Tongue (tissue), 2 donors: Measurements from ENCODE around the gene GAK. TPM values are rescaled to one million over a fixed set of nuclear protein-coding genes. Genes with fewer than 3 reads are reported as not detected.

Experiments
- DNase-seq: peaks from one replicate; pipeline ENCODE4 v3.0.0-alpha.2; 2015
- total RNA-seq: library from RNA; depleted of rRNA; stranded (reverse); fragments of >200 nt; gene quantifications from one replicate; pipeline ENCODE4 v1.2.3, GENCODE V29; 2014

GAK gene
- total RNA-seq, 1 donor from 2014 or later: 46.7 TPM

- DNase-seq: no peak
These were observed 63.7 kb downstream of the GAK start for GRCh38 chr4:868421-868820.

- no peak for DNase-seq
These were observed 64.4 kb downstream of the GAK start for GRCh38 chr4:867526-868250.

GRCh38 chr4:866761-867390 lies 65.2 kb downstream of the GAK start:
- no peak for DNase-seq

- no peak for DNase-seq
These were observed 65.9 kb downstream of the GAK start for GRCh38 chr4:866068-866760.

- no peak for DNase-seq
These were observed 66.5 kb downstream of the GAK start for GRCh38 chr4:865572-865971.

- no peak for DNase-seq
These were observed 67.0 kb downstream of the GAK start for GRCh38 chr4:865121-865465.

- DNase-seq: no peak
These were observed 67.5 kb downstream of the GAK start for GRCh38 chr4:864456-865120.

- DNase-seq: no peak
These were observed 71.6 kb downstream of the GAK start for GRCh38 chr4:860561-860960.

- no peak for DNase-seq
These were observed 72.6 kb downstream of the GAK start for GRCh38 chr4:859496-859895.

- peak; percentile 39 for DNase-seq
These were observed 73.2 kb downstream of the GAK start for GRCh38 chr4:858831-859451.

GRCh38 chr4:858041-858481 lies 74.1 kb downstream of the GAK start:
- DNase-seq: no peak

GRCh38 chr4:857461-857860 lies 74.7 kb downstream of the GAK start:
- DNase-seq: no peak

- no peak for DNase-seq
These were observed 75.8 kb downstream of the GAK start for GRCh38 chr4:856225-856901.

GRCh38 chr4:855880-856224 lies 76.3 kb downstream of the GAK start:
- no peak for DNase-seq

GRCh38 chr4:854356-854755 lies 77.8 kb downstream of the GAK start:
- DNase-seq: no peak

GRCh38 chr4:853416-853781 lies 78.7 kb downstream of the GAK start:
- DNase-seq: no peak

GRCh38 chr4:851701-852430 lies 80.2 kb downstream of the GAK start:
- DNase-seq: no peak

GRCh38 chr4:850323-850945 lies 81.7 kb downstream of the GAK start:
- DNase-seq: no peak

GRCh38 chr4:849478-850175 lies 82.5 kb downstream of the GAK start:
- DNase-seq: no peak

GRCh38 chr4:848803-849477 lies 83.2 kb downstream of the GAK start:
- DNase-seq: no peak
